Ureter (tissue), 1 donor: ENCODE results near the gene LZTFL1. TPM values are rescaled to one million over a fixed set of nuclear protein-coding genes. Genes with fewer than 3 reads are reported as not detected.
"Not testable (repeated sequence)": the region's sequence is repeated elsewhere in the genome, so short reads cannot be mapped to it uniquely, and the experiment has no call there.

Source experiments
- DNase-seq: peaks from one replicate; pipeline ENCODE4 v3.0.0-alpha.2; 2020; ENCODE audit warnings: low spot score
- total RNA-seq: library from RNA; stranded (reverse); gene quantifications from one replicate; pipeline ENCODE4 v1.2.4, GENCODE V29; 2023
- donor health status: DM: yes; HTN: yes; CAD: no.

LZTFL1 gene
- total RNA-seq, 1 donor from 2014 or later = 24.5 TPM

DNA sequence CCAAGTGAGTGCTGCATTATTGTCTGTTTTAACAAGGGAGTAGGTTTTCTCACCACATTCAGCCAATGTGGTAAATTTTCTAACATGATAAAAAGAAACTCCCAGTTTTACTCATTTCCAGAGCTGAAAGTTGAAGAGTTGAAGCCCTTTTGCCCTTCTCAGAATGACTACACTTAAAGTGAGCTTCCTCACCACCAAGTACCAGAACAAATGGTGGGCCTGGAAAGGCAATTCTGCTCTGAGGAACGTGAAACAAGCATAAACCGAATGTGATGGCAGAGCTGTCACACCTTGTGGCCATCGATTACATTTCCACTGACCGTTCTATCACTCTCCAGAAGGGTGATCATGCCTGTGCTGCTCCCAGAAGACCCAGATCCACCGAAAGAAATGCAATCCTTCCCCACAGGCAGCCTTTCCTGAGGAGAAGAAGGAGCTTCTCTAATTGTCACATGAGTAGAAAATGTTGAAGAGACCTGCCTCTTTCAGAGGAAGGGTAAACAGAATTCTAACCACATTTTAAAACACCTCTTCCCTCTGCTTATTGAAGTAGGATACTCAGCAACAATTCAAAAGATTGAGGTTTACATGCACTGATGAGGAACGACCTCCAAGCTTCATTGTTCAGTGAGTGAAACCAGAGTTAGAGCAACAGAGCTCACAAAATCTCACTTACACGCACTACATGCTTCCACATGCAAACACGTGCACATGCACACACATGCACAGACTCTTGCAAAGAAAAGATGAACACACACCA, 23.0 kb upstream of the LZTFL1 start:
- no peak for DNase-seq

DNA sequence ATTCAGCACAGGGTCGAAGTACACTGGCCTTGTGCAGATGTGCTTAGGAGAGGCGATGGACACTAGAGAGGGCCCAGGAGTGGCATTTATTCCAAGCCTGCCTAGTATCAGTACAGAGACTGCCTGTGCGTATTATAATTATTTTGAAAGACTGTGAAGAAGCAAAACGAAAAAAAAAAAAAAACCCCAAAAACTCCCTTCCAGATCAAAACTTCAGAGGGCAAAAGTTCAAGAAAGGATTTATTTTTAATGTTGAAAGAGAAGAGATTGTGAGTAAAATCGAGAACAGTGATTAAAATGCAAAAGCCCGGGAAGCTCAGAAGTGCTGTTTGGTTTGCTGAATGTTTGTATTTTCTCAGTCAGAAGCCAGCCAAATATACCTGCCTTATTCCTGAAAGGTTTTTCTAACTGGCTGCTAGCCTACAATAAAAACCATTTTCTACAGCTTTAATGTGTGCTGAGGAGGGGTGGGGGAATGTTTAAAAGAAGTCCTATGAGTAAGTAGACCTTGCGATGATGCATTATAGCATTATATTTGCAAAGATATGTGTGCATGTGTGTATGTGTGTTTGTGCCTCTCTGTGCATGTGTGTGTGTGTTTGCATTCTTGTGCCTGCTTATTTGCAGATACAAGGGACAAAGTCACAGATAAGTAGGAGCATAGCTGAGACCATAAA, 19.3 kb upstream of the LZTFL1 start:
- DNase-seq = no peak

DNA sequence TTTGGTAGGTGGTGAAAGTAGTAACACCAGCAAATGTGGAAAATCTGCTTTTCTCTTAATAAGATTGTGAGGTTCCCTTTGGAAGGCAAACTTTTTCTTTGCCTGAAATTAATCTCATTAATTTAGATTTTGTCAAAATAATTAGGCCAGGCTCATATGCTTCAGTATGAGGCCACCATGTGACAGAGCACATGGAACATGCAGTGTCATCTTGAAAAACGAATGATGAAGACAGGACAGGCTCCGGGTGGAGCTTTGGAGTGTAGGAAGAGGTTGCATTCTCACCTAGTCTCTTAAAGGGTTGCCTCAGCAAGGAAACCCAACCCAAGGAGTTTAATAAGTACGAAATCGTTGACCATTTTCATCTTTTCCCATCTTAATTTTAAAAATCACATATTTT, 18.6 kb upstream of the LZTFL1 start:
- DNase-seq = no peak

DNA sequence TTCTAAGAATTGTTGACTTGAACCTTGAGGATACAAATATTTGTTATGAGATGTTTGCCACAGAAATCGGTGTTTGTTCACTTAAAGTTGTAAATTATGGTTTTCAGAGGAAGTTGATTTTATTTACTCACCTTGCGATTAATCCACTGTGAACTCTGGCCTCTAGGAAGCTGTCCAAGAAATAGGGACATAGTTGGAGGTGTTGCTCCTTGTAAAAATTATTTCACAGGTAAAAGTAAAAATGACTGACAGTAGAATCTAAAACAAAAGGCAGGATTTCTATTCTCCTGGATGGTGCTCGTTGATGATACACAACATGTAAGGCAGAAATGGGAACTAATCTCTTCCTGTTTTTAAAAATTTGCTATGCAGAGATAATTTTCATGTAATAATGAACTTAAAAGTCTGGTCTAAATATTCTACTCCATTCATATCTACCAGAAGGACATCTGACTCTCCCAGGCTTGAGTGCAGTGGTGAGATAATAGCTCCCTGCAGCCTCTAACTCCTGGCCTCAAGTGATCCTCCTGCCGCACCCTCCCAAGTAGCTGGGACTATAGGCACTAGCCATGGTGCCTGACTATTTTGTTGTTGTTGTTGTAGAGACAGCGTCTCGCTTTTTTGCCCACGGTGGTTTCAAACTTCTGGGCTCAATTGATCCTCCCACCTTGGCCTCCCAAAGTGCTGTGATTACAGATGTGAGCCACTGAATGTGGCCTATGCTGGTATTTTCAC, 17.1 kb upstream of the LZTFL1 start:
- DNase-seq = no peak

DNA sequence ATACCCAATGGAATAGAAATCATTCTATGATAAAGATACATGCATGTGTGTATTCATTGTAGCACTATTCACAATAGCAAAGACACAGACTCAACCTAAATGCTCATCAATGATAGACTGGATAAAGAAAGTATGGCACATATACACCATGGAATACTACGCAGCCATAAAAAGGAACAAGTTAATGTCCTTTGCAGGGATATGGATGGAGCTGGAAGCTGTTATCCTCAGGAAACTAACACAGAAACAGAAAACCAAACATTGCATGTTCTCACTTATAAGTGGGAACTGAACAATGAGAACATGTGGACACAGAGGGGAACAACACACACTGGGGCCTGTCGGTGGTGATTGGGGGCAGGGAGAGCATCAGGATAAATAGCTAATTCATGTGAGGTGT, 15.1 kb upstream of the LZTFL1 start:
- DNase-seq = not testable (repeated sequence)

DNA sequence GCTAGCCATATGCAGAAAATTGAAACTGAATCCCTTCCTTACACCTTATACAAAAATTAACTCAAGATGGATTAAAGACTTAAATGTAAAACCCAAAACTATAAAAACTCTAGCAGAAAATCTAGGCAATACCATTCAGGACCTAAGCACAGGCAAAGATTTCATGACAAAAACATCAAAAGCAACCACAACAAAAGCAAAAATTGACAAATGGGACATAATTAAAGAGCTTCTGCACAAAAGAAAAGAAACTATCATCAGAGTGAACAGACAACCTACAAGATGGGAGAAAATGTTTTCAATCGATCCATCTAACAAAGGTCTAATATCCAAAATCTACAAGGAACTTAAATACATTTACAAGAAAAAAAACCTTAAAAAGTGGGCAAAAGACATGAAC, 14.4 kb upstream of the LZTFL1 start:
- not testable (repeated sequence) for DNase-seq

DNA sequence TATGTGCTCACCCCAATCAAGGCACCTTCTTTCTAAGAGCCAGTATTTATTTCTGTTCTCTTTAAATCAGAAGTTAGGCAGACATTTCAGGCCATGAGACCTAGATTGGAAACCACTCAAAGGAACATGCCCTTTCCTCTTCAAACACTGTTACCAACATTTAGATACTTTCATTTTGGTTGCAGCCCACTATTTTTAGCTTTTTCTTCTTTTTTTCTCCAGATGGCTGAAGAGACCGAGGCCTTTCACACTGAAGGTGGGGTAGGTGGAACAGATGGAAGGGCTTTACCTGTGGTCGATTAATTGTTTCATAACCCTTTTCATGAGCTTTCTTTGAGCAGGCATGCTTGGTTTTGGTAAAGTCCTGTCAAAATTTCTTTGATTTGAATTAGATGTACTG, 10.9 kb upstream of the LZTFL1 start:
- DNase-seq = no peak

DNA sequence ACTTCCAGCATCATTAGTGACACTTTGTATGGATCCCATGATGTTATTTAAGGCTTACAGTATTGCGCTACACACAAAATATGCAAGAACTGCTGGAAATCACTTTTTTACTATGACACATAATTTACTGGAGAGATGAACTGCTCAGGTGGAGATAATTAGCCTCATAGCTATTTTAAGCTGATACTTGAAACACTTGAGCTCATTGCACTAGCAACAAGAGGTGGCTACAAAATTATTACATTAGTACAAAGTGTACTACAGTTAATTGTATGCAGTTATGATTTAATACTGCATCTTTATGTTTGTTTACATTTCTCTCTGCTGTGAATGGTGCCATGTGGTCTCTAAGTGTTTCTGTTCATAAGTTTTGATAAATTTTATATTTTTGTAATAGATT, 6.5 kb upstream of the LZTFL1 start:
- no peak for DNase-seq

DNA sequence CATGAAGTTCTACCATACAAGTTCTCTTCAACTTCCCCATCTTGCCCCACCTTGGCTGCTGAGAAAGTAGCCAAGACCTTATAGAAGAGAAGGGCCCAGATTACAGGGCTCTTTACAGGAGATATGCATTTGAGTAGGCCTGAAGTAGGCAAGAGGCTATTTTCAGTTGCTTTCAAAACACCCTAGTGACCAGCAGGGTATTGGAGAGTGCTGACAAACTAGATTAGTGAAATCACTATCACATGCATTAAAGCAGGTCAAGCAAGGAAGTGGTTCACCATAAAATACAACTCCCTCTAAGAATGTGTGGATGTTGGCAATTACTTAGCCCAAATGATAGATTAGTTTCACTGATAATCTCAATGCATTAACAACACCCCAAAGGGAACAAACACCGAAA, 2.7 kb upstream of the LZTFL1 start:
- no peak for DNase-seq

DNA sequence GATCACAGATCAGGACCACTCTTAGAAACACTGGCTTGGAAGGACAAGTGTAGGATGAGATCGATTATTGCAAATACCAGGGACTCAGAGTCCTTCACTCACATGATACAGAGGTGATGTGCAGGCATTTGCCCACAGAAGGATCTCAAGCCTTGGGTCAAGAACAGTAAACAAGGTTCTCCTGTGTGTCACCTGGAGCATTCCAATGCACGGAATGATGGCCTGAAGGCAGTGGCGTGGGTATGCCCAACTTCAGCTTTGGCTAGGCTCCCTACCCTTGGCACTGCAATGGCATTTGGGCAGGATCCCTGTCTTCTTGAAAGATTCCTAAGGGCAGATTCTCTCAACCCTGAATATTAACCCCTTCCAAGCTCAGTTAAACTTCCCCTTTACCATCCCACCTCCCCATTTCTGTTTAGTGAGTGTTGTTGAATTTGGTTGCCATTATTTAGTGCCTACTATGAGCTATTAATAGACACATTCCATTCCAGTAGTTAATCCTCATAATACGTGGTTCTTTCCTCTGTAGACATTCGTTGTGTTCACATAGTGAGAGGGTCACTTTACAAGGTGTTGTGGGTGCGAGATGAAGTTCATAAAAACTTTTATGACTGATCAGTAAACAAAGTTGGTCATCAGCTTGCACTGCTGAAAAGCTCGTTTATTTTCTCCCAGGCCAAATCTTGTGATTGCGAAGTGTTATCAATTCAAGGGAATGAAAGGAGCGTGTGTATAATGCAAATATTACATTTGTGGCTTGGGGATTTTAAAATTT, 1.1 kb upstream of the LZTFL1 start:
- DNase-seq = no peak

DNA sequence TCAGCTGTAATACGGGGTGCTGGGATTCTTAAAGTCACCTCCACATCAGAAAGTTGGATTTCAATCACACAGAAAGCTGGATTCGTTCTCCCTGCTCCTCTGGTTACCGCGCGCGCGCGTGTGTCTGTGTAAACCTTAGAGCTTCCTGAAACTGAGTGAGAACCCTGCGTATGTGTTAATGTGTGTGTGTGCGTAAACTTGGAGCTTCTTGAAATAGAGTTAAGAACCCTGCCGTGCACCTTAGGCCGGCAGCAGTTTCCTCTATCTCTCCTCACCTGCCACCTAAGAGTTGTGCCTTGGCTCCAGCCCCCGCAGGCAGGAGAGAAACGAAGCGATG, 531 bp downstream of the LZTFL1 start:
- DNase-seq = no peak

DNA sequence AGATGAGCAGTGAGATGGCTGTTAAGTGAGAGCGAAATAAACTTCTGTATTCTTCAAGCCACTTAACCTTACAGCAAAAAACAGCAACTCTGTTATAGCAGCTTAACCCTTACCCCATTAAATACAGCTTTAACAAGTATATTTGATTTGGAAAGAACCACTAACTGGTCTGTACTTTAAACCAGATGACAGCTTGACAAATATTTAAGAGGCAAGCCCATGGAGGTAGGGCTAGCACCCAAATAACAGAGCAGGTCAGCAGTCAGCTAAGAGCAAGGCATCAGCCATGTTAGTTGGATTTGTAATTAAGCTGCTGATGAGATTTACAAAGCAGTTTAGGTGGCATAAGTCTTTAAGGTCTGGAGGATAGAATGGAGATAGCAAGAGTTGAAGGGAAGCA, 3.5 kb downstream of the LZTFL1 start:
- DNase-seq = no peak

DNA sequence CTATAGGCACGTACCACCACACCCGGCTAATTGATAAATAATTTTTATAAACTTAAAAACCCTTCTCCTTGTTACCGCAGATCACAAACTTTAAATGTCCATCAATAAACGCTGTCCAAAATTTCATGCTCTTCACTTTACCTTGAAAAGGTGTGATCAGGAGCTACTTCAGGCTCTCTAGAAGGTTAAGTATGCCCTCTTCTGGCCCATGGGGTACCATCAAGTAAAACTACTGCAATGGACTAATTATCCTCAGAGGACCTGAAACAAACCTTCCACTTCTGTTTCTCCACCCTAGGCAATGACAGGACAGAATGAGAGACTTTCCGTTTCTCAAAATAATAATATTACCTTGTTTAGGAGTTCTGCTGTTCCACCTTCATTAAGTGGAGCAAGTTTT, 9.2 kb downstream of the LZTFL1 start:
- no peak for DNase-seq

DNA sequence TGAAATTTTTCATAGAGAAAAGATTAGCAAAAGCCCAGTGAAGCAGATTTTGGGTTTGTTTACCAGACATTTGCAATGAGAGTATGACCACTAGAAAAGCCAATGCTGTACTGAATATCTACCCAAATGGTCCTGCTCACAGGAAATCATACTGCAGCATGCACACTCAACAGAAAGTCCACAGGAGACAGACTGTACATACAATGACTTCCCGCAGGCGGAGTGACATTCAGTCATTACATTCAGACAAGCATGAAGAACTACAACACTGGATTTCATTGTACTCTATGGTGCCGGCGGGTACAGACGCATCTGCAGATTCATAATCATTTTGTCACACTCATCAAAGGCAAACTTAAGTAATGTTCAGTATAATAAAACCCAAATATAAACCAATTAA, 11.8 kb downstream of the LZTFL1 start:
- no peak for DNase-seq

DNA sequence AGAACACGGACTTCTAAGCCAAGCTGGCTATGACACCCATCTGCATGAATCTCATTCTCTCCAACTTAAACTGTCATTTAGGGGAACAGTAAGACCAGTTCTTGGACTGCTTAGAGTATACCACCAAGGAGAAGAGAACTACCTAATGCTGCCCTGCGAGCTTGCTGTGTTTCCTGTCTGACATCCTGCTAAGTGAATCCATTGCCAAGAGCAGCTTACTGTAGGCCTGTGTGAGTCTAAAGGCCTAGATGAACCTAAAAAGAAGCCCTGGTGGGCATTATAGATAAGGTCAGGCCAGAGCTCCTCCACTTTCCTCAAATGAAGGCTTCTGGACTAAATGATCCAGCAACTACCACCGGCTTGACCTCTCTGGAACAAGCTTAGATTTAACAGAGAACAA, 15.0 kb downstream of the LZTFL1 start:
- no peak for DNase-seq

DNA sequence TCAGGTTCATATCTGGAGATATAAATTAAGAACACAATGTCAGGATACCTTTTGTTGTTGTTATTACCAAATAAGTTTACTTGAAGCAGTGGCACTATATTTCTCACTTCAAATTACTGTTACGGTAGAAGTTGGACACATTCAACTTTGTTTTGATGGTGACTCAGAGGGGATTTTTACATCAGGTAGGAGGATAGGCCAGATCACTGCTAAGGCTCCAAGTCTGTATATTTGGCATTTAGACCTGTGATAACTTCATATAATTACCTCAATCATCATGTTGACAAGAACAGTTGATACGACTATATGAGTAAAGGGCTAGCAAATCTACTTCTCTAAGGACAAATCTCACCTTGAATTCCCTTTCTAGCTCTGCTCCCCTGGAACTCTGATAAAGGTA, 15.6 kb downstream of the LZTFL1 start:
- no peak for DNase-seq

DNA sequence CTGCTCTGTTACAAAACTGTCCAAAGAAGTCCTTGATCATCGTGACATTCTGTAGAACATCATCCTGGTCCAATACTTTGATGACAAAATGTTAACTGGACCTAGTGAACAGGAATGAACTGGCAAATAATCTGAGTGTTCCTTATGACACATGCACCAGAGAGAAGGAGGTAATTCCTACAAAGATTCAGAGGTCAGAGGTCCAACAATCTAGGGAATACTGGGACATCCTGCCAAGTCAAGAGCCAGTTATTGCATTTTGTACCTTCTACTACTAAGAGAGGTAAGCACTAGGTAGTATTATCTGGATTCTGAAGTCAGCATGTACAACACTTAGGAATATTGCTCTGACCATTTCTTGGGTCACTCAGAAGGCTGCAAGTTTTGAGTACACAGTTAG, 20.8 kb downstream of the LZTFL1 start:
- no peak for DNase-seq

DNA sequence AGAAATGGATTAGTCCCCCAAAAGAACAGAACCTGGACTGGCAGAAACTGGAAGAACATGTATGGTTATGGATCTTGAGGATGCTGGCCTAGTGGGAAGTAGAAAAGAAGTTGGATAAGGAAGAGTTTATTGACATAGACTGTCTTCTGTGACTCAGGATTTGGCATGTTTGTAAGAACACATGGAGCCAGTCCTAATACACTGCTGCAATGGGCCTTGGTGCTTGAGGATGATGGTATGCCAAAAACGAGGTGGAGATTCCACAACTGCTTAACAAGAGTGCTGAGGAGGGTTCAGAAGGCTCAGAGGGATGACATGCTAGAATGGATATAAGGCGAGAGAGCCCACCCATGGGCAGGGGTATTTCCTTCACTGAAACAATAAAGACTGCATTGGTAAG, 22.4 kb downstream of the LZTFL1 start:
- no peak for DNase-seq

DNA sequence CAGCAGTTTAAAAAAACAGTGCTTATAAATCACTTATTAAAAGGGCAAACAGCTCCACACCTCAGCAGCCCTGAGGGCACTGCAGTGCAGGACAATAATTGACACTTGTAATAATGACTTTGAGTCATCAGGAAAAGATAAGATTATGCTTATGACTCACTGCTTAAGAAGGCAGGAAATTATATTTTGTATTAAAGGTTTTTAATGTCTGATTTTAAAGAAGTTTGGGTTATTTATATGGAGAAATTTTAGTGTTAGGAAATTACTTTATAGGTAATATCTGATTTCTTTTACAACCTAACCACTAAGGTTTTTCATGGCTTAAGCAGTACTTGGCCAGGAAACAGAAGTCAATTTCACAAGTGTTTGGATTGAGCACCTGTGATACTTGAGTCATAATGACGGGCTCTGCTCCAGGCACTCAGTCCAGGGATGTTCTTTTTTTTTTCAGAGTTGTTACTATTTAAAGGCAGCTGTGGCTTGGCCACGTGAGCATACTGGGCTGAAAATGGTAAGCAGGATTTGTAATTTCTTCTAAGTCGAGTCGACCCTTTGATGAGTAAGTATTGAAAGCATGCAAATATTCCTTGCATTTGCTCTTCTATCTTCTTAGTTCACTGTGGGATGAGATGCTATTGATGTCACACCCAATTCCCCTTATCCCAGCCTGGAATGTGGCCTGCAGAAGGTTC, 23.9 kb downstream of the LZTFL1 start:
- no peak for DNase-seq

DNA sequence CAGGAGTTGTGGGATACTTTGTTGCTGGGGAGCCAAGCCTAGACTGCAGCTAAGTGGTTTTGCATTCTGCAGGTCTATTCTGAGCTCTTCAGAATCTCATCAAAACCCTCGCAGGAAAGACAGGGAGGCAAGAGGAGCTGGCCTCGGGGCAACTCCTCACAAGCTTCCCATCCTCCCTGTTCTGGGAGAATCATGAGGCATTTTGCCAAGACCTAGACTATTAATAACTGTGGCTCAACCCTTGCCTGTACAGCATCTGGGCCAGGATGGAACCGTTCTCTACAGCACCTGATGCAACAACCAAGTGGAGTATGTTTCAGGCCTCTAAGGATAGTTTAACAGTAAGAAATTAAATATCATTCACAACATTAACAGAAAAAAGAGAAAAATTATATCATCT, 25.4 kb downstream of the LZTFL1 start:
- DNase-seq = no peak

DNA sequence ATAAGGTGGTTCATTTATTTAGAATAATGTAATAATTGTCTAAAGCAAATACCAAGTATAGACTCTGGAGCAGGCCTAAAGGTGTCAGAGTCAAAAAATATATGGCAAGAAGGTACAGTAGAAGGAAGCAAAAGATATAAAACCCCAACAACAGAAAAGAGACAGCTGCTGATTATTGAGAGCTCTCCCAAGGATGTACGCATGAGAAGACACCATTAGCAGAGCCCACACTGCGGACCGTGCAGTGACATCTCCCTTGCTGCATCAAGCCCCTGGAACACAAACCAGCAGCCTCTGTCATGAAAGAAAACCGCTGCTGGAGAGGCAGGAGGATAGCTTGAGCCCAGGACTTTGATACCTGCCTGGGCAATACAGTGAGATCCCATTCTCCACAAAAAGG, 27.6 kb downstream of the LZTFL1 start:
- no peak for DNase-seq
